Measurements from ENCODE around the gene RGS12. TPM values are rescaled to one million over a fixed set of nuclear protein-coding genes. Genes with fewer than 3 reads are reported as not detected.
A peak's percentile ranks its signal among the peaks of the same experiment; 100 is the strongest.

The RGS12 gene
- total RNA-seq, 1 donor from 2014 or later, result 26.3 TPM

- Histone ChIP-seq H3K27ac (no peak overlapping the region), H3K4me3 (no peak overlapping the region), H3K9me3 (no peaks in the 10 kb centered on the region), H3K36me3 (no peaks in the 10 kb centered on the region), H3K4me1 (peaks cover 5 to 11% of the 10 kb centered on the region in 2 donors), H3K27me3 (peaks cover 12% of the 10 kb centered on the region)
- intact Hi-C loops (cut with DNase I), result no loop called here
- peak in 1 of 2 donors; percentile 50 for DNase-seq (ENCODE audit: low spot score in 2 of 2)
- TF ChIP-seq, protein P1, sequence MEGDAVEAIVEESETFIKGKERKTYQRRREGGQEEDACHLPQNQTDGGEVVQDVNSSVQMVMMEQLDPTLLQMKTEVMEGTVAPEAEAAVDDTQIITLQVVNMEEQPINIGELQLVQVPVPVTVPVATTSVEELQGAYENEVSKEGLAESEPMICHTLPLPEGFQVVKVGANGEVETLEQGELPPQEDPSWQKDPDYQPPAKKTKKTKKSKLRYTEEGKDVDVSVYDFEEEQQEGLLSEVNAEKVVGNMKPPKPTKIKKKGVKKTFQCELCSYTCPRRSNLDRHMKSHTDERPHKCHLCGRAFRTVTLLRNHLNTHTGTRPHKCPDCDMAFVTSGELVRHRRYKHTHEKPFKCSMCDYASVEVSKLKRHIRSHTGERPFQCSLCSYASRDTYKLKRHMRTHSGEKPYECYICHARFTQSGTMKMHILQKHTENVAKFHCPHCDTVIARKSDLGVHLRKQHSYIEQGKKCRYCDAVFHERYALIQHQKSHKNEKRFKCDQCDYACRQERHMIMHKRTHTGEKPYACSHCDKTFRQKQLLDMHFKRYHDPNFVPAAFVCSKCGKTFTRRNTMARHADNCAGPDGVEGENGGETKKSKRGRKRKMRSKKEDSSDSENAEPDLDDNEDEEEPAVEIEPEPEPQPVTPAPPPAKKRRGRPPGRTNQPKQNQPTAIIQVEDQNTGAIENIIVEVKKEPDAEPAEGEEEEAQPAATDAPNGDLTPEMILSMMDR (IDR thresholded peaks at IDR 0.05), result no peak
These were observed 4.8 kb upstream of the RGS12 start for GRCh38 chr4:3287972-3288570.

DNA sequence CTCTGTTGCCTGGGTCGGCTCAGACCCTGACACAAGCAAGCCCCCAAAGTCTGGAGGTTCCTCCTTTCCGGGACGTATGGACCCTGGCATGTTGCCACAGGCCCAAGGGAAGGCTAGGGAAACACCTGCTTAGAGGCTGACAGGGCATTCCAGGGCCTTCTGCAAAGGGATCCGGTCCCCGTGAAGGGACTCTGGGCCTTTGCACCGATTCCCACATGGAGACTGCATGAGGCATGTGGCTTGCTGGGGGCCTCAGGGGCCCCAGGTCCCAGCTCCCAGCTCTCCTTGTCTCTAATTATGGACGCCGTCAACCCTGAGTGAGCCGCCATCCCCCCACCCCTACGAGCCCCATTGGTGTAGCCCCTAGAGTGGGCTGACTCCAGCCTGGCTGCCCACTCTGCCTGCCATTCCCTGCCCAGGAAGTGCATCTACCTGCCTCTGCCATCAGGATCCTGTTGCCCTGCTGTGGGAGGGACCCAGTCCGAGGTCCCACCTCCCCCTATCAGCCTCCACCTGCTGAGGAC, 4.2 kb upstream of the RGS12 start:
- H3K27ac ChIP-seq, result no peak overlapping the region
- no peaks in the 10 kb centered on the region for H3K36me3 ChIP-seq
- intact Hi-C loops (cut with DNase I), result no loop called here
- H3K4me1 ChIP-seq, result peaks cover 5 to 11% of the 10 kb centered on the region in 2 donors
- H3K27me3 ChIP-seq, result peaks cover 12% of the 10 kb centered on the region
- DNase-seq (ENCODE audit: low spot score in 2 of 2), result peak in 1 of 2 donors; percentile 60
- H3K9me3 ChIP-seq, result no peaks in the 10 kb centered on the region
- TF ChIP-seq, protein P1 (IDR thresholded peaks at IDR 0.05), result no peak
- no peak overlapping the region for H3K4me3 ChIP-seq

DNA sequence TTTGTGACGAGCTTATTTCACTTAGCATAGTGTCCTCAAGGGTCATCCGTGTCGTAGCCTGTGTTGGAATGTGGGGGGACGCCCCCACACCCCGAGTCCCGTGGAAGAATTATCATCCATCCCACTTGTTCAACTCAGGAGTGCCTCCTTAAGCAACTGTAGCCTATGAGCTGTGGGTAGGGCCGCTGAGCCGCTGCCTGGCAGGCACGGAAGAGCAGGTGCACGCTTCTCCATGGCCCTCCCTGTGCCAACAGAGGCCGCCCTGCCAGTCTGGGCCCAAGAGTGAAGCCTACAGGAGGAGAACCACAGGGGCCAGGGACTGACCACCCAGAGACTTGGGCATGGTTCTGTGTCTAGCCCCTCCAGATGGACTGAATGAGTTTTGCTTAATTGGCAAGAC, 2.3 kb upstream of the RGS12 start:
- intact Hi-C loops (cut with DNase I), result loop anchor here (5.0 to 10.0 kb wide), 6 partner anchors 192 to 1578 kb away; partner anchors contain the start of genes NELFA, NSD2, SLBP and TMEM128
- TF ChIP-seq, protein P1 (IDR thresholded peaks at IDR 0.05), result no peak
- Histone ChIP-seq H3K27ac (no peak overlapping the region), H3K4me3 (no peak overlapping the region), H3K27me3 (peaks cover 12% of the 10 kb centered on the region), H3K36me3 (no peaks in the 10 kb centered on the region), H3K9me3 (no peaks in the 10 kb centered on the region), H3K4me1 (peaks cover 5 to 11% of the 10 kb centered on the region in 2 donors)
- no peak for DNase-seq (ENCODE audit: low spot score in 2 of 2)

GRCh38 chr4:3290889-3291321, 1.9 kb upstream of the RGS12 start:
- H3K27me3 ChIP-seq, result peaks cover 12% of the 10 kb centered on the region
- no peak overlapping the region for H3K27ac ChIP-seq

GRCh38 chr4:3291411-3291968, 1.3 kb upstream of the RGS12 start:
- intact Hi-C loops (cut with DNase I), result loop anchor here (5.0 to 10.0 kb wide), 6 partner anchors 191 to 1579 kb away; partner anchors contain the start of genes NELFA, NSD2, SLBP and TMEM128
- Histone ChIP-seq H3K36me3 (no peaks in the 10 kb centered on the region), H3K9me3 (no peaks in the 10 kb centered on the region), H3K4me3 (peak overlapping the region; percentile 76 to 96), H3K4me1 (peaks cover 5 to 11% of the 10 kb centered on the region in 2 donors), H3K27me3 (peaks cover 12% of the 10 kb centered on the region), H3K27ac (peak overlapping the region; percentile 90 to 98)
- TF ChIP-seq, protein P1 (IDR thresholded peaks at IDR 0.05), result no peak
- peak in 1 of 2 donors; percentile 71 for DNase-seq (ENCODE audit: low spot score in 2 of 2)

More at GRCh38 chr4:3290889-3291321, 1.9 kb upstream of the RGS12 start:
- TF ChIP-seq, protein P1 (IDR thresholded peaks at IDR 0.05), result no peak
- DNase-seq (ENCODE audit: low spot score in 2 of 2), result peak in 1 of 2 donors; percentile 56
- Histone ChIP-seq H3K4me3 (peak overlapping the region in 1 of 2 donors; percentile 76), H3K36me3 (no peaks in the 10 kb centered on the region), H3K4me1 (peaks cover 5 to 11% of the 10 kb centered on the region in 2 donors), H3K9me3 (no peaks in the 10 kb centered on the region)
- intact Hi-C loops (cut with DNase I), result loop anchor here (5.0 to 10.0 kb wide), 6 partner anchors 191 to 1579 kb away; partner anchors contain the start of genes NELFA, NSD2, SLBP and TMEM128
